ENCODE data around the gene VPS51.

DNA sequence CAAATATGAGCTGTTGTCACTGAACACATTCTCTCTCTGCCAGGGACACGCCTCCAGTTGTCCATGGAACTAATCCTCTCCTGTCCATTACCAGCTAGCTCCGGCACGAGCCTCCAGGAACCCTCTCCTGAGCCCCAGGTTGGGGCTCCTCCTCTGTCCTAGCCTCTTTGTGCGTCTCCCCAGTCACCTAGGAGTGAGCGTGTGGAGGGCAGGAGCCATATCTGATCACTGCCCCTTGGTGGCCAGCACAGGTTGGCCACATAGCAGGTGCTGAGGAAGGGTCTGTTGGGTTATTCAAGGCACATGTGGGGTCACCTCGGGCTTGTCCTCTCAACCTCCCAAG lies 35.9 kb downstream of the VPS51 start:
- TF ChIP-seq CTCF (IDR thresholded peaks at IDR 0.05) (no peak), POLR2A (IDR thresholded peaks at IDR 0.05) (no peak)

Data from adrenal gland (tissue), 5 donors.